PC-9 (cell line): ENCODE data around the gene FASLG. TPM values are rescaled to one million over a fixed set of nuclear protein-coding genes. Genes with fewer than 3 reads are reported as not detected.

Experiments used
- BruUV-seq: library from RNA; stranded (reverse); fragments of 400-500 nt; replicated peaks from 2 replicates; lab custom pipeline; 2021; lab: Mats Ljungman, UMichigan
- CTCF ChIA-PET: fragments of 300-600 bp; sonication (Branson Sonifier 250); formaldehyde crosslinking; loops from one replicate; lab custom pipeline; 2022; ENCODE audit warnings: antibody characterized with exemption; lab: Charles Lee
- POLR2A ChIA-PET: fragments of 300-600 bp; sonication (Branson Sonifier 250); formaldehyde crosslinking; loops from one replicate; lab custom pipeline; 2022; ENCODE audit warnings: antibody characterized with exemption; ENCODE audit not compliant: unreplicated experiment; lab: Charles Lee
- DNase-seq, 2 experiments: peaks; one replicate each; pipeline versions ENCODE4 v3.0.0 to v3.0.0-alpha.2; 2015 to 2022; ENCODE audit warnings: mixed read lengths in 1 of 2
- H2AFZ ChIP-seq: fragments of 200-600 bp; sonication (generic); 2 replicates; pipeline ENCODE4 v1.8.1; 2017; ENCODE audit warnings: antibody characterized with exemption
- H3F3A ChIP-seq: fragments of 200-600 bp; sonication (generic); 2 replicates; pipeline ENCODE4 v1.8.1; 2017; ENCODE audit warnings: antibody characterized with exemption, mild to moderate bottlenecking, low read depth; ENCODE audit not compliant: insufficient read depth
- H3K27ac ChIP-seq: fragments of 200-600 bp; sonication (generic); 2 replicates; pipeline ENCODE4 v1.6.1; 2016; ENCODE audit warnings: mixed run types
- H3K27me3 ChIP-seq: fragments of 200-600 bp; sonication (generic); 2 replicates; pipeline ENCODE4 v1.6.1; 2016; ENCODE audit warnings: low read depth, mixed run types; ENCODE audit not compliant: insufficient read depth
- H3K36me3 ChIP-seq: fragments of 200-600 bp; sonication (generic); 2 replicates; pipeline ENCODE4 v1.6.1; 2016; ENCODE audit warnings: low read depth, mixed run types
- H3K4me1 ChIP-seq: fragments of 200-600 bp; sonication (generic); replicated peaks from 2 replicates; pipeline ENCODE4 v1.6.1; 2016; ENCODE audit warnings: mixed run types; ENCODE audit not compliant: insufficient read depth
- H3K4me2 ChIP-seq: fragments of 200-600 bp; sonication (generic); 2 replicates; pipeline ENCODE4 v1.6.1; 2017; ENCODE audit warnings: mixed run types
- H3K4me3 ChIP-seq: fragments of 200-600 bp; sonication (generic); 2 replicates; pipeline ENCODE4 v1.6.1; 2016; ENCODE audit warnings: mixed run types
- H3K79me2 ChIP-seq: fragments of 200-600 bp; sonication (generic); 2 replicates; pipeline ENCODE4 v1.6.1; 2017; ENCODE audit warnings: low read depth, mixed run types
- H3K9me2 ChIP-seq: fragments of 200-600 bp; sonication (generic); 2 replicates; pipeline ENCODE4 v1.8.1; 2017; ENCODE audit warnings: mild to moderate bottlenecking; ENCODE audit not compliant: insufficient read depth
- H3K9me3 ChIP-seq: fragments of 200-600 bp; sonication (generic); 2 replicates; pipeline ENCODE4 v1.8.1; 2016; ENCODE audit warnings: low read depth; ENCODE audit not compliant: insufficient read depth
- H4K20me1 ChIP-seq: fragments of 200-600 bp; sonication (generic); 2 replicates; pipeline ENCODE4 v1.8.1; 2017; ENCODE audit not compliant: insufficient read depth
- EZH2 ChIP-seq: fragments of 200-600 bp; sonication (generic); IDR thresholded peaks from 2 replicates; pipeline ENCODE4 v1.8.0; 2017; ENCODE audit warnings: antibody characterized with exemption, low read depth
- intact Hi-C: fragments of 100-400 bp; cut with micrococcal nuclease; formaldehyde crosslinking; loops from one replicate; pipeline ENCODE4 v1.10.0; 2022; ENCODE audit not compliant: unreplicated experiment
- total RNA-seq: library from RNA; stranded (reverse); gene quantifications from 2 replicates; pipeline ENCODE4 v1.2.3, GENCODE V29; 2021
- TF ChIP-seq, protein P1 (sequence below): fragments of 200-600 bp; sonication (generic); conservative IDR thresholded peaks from 2 replicates; pipeline ENCODE4 v1.6.1; 2017; ENCODE audit warnings: mixed run types, antibody characterized with exemption, mild to moderate bottlenecking, moderate library complexity

Gene FASLG
- total RNA-seq, 1 experiment from 2014 or later, result not detected

- peaks cover 6% of the 10 kb centered on the region for H3K4me1 ChIP-seq
- CTCF ChIA-PET, result no interaction called here
- no peaks in the 10 kb centered on the region for H3K27me3 ChIP-seq
- H3F3A ChIP-seq, result no peaks in the 10 kb centered on the region
- no TSS peak for BruUV-seq
- H4K20me1 ChIP-seq, result no peaks in the 10 kb centered on the region
- H2AFZ ChIP-seq, result no peak overlapping the region
- H3K4me2 ChIP-seq, result no peak overlapping the region
- intact Hi-C loops, result no loop called here
- no peaks in the 10 kb centered on the region for H3K9me2 ChIP-seq
- no peaks in the 10 kb centered on the region for H3K36me3 ChIP-seq
- no peak for DNase-seq
- no peak overlapping the region for H3K4me3 ChIP-seq
- no peaks in the 10 kb centered on the region for H3K79me2 ChIP-seq
- no peak overlapping the region for H3K27ac ChIP-seq
- TF ChIP-seq EZH2, result no peak
- TF ChIP-seq, protein P1, sequence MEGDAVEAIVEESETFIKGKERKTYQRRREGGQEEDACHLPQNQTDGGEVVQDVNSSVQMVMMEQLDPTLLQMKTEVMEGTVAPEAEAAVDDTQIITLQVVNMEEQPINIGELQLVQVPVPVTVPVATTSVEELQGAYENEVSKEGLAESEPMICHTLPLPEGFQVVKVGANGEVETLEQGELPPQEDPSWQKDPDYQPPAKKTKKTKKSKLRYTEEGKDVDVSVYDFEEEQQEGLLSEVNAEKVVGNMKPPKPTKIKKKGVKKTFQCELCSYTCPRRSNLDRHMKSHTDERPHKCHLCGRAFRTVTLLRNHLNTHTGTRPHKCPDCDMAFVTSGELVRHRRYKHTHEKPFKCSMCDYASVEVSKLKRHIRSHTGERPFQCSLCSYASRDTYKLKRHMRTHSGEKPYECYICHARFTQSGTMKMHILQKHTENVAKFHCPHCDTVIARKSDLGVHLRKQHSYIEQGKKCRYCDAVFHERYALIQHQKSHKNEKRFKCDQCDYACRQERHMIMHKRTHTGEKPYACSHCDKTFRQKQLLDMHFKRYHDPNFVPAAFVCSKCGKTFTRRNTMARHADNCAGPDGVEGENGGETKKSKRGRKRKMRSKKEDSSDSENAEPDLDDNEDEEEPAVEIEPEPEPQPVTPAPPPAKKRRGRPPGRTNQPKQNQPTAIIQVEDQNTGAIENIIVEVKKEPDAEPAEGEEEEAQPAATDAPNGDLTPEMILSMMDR, result no peak
- POLR2A ChIA-PET, result no interaction called here
- H3K9me3 ChIP-seq, result no peaks in the 10 kb centered on the region; the same call in 1 of the 2 replicates
Observed at GRCh38 chr1:172662464-172663109, 3.7 kb downstream of the FASLG start.

DNA sequence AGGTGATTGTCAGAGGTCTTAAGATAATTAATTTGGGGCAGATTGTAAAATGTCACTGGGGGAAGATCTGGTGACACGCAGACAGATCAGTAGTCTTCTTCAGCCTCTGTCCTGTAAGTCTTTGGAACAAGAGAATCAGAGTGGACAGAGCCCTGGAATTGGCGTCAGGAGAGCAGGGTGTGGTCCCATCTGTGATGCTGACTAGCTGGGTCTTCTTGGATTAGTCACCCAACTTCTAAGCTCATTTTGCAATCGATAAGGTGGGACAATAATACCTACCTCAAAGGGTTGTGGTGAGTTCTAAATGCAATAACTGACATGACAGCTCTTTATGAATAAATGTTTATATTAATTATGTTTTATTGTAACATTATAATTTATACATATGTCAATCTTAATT lies 4.8 kb downstream of the FASLG start:
- intact Hi-C loops, result no loop called here
- Histone ChIP-seq H3K9me3 (no peaks in the 10 kb centered on the region; the same call in 1 of the 2 replicates), H4K20me1 (no peaks in the 10 kb centered on the region), H3K4me3 (no peak overlapping the region), H3F3A (no peaks in the 10 kb centered on the region), H2AFZ (no peak overlapping the region), H3K4me2 (no peak overlapping the region), H3K27me3 (no peaks in the 10 kb centered on the region), H3K27ac (no peak overlapping the region), H3K9me2 (no peaks in the 10 kb centered on the region; the same call in 1 of the 2 replicates), H3K79me2 (no peaks in the 10 kb centered on the region), H3K36me3 (no peaks in the 10 kb centered on the region), H3K4me1 (peaks cover 6% of the 10 kb centered on the region)
- CTCF ChIA-PET, result no interaction called here
- TF ChIP-seq EZH2, result no peak
- TF ChIP-seq, protein P1, result no peak
- BruUV-seq, result no TSS peak
- POLR2A ChIA-PET, result no interaction called here
- peak in 1 of 2 experiments; percentile 56 for DNase-seq

DNA sequence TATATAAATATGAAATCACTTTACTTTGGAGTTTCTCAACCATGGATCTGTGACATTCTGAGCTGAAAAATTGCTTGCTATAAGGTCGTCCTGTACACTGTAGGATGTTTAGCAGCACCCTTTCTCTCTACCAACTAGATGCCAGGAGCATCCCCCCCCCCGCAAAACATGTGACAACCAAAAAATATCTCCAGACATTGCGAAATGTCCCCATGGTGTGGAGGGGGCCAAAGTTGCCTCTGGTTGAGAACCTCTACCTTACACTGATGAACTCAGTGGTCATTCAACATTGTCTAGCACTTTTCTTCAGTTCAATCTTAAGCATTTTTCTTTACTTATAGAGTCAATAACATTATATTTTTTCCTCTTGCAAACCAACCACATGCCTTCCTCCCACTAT lies 9.2 kb downstream of the FASLG start:
- Histone ChIP-seq H3K79me2 (no peaks in the 10 kb centered on the region), H3K4me1 (peaks cover 11% of the 10 kb centered on the region; the same call in 1 of the 2 replicates), H3K36me3 (no peaks in the 10 kb centered on the region), H3K9me2 (no peaks in the 10 kb centered on the region; the same call in 1 of the 2 replicates), H3K27me3 (no peaks in the 10 kb centered on the region), H3K27ac (no peak overlapping the region), H2AFZ (no peak overlapping the region), H3K4me3 (no peak overlapping the region), H3F3A (no peaks in the 10 kb centered on the region), H3K4me2 (no peak overlapping the region), H4K20me1 (no peaks in the 10 kb centered on the region), H3K9me3 (no peaks in the 10 kb centered on the region; the same call in 1 of the 2 replicates)
- intact Hi-C loops, result no loop called here
- no TSS peak for BruUV-seq
- no peak for DNase-seq
- ChIA-PET POLR2A (no interaction called here), CTCF (no interaction called here)
- TF ChIP-seq, protein P1, result no peak
- no peak for TF ChIP-seq EZH2
